ENCODE results near the gene CAPN1. TPM values are rescaled to one million over a fixed set of nuclear protein-coding genes. Genes with fewer than 3 reads are reported as not detected.
A peak's percentile ranks its signal among the peaks of the same experiment; 100 is the strongest.

Gene CAPN1
- total and polyA plus RNA-seq, 9 of the 15 experiments (the other 6 are each of a cell fraction or from before 2014, with no cell fraction given), result 3.5 to 199 (median 61.6) TPM

DNA sequence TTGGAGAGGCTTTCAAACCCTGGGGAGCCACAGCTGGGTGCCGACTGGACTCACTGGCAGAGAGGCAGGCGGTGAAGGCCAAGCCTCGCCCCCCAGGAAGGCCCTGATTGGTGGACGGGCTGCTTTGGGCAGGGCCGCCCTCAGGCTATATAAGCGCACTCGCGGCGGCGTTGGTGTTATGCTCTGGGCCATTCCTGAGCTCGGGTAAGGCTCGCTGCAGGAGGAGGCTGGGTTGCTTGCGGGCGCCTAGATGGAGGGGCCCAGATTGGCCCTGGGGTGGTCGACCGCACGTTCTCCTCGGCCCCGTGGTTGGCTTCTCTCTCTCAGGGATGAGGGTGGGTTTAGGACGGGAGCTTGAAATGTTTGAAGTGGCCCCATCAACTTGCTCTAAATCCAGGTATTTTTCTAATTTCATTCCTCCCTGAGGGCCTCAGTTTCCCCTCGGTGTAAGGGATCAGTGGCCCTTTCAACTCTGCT lies 11.6 kb upstream of the CAPN1 start, which contains the start of gene SPDYC (continued):
- TF ChIP-seq, protein P1, sequence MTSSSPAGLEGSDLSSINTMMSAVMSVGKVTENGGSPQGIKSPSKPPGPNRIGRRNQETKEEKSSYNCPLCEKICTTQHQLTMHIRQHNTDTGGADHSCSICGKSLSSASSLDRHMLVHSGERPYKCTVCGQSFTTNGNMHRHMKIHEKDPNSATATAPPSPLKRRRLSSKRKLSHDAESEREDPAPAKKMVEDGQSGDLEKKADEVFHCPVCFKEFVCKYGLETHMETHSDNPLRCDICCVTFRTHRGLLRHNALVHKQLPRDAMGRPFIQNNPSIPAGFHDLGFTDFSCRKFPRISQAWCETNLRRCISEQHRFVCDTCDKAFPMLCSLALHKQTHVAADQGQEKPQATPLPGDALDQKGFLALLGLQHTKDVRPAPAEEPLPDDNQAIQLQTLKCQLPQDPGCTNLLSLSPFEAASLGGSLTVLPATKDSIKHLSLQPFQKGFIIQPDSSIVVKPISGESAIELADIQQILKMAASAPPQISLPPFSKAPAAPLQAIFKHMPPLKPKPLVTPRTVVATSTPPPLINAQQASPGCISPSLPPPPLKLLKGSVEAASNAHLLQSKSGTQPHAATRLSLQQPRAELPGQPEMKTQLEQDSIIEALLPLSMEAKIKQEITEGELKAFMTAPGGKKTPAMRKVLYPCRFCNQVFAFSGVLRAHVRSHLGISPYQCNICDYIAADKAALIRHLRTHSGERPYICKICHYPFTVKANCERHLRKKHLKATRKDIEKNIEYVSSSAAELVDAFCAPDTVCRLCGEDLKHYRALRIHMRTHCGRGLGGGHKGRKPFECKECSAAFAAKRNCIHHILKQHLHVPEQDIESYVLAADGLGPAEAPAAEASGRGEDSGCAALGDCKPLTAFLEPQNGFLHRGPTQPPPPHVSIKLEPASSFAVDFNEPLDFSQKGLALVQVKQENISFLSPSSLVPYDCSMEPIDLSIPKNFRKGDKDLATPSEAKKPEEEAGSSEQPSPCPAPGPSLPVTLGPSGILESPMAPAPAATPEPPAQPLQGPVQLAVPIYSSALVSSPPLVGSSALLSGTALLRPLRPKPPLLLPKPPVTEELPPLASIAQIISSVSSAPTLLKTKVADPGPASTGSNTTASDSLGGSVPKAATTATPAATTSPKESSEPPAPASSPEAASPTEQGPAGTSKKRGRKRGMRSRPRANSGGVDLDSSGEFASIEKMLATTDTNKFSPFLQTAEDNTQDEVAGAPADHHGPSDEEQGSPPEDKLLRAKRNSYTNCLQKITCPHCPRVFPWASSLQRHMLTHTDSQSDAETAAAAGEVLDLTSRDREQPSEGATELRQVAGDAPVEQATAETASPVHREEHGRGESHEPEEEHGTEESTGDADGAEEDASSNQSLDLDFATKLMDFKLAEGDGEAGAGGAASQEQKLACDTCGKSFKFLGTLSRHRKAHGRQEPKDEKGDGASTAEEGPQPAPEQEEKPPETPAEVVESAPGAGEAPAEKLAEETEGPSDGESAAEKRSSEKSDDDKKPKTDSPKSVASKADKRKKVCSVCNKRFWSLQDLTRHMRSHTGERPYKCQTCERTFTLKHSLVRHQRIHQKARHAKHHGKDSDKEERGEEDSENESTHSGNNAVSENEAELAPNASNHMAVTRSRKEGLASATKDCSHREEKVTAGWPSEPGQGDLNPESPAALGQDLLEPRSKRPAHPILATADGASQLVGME (CRISPR knock-in tag; IDR thresholded peaks at IDR 0.05), result no peak
- TF ChIP-seq, protein P2, sequence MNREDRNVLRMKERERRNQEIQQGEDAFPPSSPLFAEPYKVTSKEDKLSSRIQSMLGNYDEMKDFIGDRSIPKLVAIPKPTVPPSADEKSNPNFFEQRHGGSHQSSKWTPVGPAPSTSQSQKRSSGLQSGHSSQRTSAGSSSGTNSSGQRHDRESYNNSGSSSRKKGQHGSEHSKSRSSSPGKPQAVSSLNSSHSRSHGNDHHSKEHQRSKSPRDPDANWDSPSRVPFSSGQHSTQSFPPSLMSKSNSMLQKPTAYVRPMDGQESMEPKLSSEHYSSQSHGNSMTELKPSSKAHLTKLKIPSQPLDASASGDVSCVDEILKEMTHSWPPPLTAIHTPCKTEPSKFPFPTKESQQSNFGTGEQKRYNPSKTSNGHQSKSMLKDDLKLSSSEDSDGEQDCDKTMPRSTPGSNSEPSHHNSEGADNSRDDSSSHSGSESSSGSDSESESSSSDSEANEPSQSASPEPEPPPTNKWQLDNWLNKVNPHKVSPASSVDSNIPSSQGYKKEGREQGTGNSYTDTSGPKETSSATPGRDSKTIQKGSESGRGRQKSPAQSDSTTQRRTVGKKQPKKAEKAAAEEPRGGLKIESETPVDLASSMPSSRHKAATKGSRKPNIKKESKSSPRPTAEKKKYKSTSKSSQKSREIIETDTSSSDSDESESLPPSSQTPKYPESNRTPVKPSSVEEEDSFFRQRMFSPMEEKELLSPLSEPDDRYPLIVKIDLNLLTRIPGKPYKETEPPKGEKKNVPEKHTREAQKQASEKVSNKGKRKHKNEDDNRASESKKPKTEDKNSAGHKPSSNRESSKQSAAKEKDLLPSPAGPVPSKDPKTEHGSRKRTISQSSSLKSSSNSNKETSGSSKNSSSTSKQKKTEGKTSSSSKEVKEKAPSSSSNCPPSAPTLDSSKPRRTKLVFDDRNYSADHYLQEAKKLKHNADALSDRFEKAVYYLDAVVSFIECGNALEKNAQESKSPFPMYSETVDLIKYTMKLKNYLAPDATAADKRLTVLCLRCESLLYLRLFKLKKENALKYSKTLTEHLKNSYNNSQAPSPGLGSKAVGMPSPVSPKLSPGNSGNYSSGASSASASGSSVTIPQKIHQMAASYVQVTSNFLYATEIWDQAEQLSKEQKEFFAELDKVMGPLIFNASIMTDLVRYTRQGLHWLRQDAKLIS (CRISPR knock-in tag; IDR thresholded peaks at IDR 0.05), result no peak; the same call in none of the 2 replicates
- TF ChIP-seq, protein P3, sequence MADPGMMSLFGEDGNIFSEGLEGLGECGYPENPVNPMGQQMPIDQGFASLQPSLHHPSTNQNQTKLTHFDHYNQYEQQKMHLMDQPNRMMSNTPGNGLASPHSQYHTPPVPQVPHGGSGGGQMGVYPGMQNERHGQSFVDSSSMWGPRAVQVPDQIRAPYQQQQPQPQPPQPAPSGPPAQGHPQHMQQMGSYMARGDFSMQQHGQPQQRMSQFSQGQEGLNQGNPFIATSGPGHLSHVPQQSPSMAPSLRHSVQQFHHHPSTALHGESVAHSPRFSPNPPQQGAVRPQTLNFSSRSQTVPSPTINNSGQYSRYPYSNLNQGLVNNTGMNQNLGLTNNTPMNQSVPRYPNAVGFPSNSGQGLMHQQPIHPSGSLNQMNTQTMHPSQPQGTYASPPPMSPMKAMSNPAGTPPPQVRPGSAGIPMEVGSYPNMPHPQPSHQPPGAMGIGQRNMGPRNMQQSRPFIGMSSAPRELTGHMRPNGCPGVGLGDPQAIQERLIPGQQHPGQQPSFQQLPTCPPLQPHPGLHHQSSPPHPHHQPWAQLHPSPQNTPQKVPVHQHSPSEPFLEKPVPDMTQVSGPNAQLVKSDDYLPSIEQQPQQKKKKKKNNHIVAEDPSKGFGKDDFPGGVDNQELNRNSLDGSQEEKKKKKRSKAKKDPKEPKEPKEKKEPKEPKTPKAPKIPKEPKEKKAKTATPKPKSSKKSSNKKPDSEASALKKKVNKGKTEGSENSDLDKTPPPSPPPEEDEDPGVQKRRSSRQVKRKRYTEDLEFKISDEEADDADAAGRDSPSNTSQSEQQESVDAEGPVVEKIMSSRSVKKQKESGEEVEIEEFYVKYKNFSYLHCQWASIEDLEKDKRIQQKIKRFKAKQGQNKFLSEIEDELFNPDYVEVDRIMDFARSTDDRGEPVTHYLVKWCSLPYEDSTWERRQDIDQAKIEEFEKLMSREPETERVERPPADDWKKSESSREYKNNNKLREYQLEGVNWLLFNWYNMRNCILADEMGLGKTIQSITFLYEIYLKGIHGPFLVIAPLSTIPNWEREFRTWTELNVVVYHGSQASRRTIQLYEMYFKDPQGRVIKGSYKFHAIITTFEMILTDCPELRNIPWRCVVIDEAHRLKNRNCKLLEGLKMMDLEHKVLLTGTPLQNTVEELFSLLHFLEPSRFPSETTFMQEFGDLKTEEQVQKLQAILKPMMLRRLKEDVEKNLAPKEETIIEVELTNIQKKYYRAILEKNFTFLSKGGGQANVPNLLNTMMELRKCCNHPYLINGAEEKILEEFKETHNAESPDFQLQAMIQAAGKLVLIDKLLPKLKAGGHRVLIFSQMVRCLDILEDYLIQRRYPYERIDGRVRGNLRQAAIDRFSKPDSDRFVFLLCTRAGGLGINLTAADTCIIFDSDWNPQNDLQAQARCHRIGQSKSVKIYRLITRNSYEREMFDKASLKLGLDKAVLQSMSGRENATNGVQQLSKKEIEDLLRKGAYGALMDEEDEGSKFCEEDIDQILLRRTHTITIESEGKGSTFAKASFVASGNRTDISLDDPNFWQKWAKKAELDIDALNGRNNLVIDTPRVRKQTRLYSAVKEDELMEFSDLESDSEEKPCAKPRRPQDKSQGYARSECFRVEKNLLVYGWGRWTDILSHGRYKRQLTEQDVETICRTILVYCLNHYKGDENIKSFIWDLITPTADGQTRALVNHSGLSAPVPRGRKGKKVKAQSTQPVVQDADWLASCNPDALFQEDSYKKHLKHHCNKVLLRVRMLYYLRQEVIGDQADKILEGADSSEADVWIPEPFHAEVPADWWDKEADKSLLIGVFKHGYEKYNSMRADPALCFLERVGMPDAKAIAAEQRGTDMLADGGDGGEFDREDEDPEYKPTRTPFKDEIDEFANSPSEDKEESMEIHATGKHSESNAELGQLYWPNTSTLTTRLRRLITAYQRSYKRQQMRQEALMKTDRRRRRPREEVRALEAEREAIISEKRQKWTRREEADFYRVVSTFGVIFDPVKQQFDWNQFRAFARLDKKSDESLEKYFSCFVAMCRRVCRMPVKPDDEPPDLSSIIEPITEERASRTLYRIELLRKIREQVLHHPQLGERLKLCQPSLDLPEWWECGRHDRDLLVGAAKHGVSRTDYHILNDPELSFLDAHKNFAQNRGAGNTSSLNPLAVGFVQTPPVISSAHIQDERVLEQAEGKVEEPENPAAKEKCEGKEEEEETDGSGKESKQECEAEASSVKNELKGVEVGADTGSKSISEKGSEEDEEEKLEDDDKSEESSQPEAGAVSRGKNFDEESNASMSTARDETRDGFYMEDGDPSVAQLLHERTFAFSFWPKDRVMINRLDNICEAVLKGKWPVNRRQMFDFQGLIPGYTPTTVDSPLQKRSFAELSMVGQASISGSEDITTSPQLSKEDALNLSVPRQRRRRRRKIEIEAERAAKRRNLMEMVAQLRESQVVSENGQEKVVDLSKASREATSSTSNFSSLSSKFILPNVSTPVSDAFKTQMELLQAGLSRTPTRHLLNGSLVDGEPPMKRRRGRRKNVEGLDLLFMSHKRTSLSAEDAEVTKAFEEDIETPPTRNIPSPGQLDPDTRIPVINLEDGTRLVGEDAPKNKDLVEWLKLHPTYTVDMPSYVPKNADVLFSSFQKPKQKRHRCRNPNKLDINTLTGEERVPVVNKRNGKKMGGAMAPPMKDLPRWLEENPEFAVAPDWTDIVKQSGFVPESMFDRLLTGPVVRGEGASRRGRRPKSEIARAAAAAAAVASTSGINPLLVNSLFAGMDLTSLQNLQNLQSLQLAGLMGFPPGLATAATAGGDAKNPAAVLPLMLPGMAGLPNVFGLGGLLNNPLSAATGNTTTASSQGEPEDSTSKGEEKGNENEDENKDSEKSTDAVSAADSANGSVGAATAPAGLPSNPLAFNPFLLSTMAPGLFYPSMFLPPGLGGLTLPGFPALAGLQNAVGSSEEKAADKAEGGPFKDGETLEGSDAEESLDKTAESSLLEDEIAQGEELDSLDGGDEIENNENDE (IDR thresholded peaks at IDR 0.05; ENCODE audit: low read depth, low read length), result no peak
- TF ChIP-seq NRF1 (conservative IDR thresholded peaks at IDR 0.05 in 1 of 2, IDR thresholded peaks at IDR 0.05 in 1 of 2), result peak; percentile 15 to 47; a peak in 3 of 4 replicates

All from K562 (cell line).